Astrocyte (in vitro differentiated cells and primary cell): ENCODE results near the gene STRN3.

Experiments
- EZH2 ChIP-seq: IDR thresholded peaks from 2 replicates; pipeline ENCODE4 v1.6.1; 2012; ENCODE audit warnings: mild to moderate bottlenecking, low read length, inconsistent platforms; ENCODE audit not compliant: insufficient read depth
- TF ChIP-seq, protein P1 (sequence below): IDR thresholded peaks from 2 replicates; pipeline ENCODE4 v1.5.1; 2011; ENCODE audit warnings: low read depth, mild to moderate bottlenecking, inconsistent platforms, low read length, moderate library complexity; ENCODE audit not compliant: insufficient read depth

DNA sequence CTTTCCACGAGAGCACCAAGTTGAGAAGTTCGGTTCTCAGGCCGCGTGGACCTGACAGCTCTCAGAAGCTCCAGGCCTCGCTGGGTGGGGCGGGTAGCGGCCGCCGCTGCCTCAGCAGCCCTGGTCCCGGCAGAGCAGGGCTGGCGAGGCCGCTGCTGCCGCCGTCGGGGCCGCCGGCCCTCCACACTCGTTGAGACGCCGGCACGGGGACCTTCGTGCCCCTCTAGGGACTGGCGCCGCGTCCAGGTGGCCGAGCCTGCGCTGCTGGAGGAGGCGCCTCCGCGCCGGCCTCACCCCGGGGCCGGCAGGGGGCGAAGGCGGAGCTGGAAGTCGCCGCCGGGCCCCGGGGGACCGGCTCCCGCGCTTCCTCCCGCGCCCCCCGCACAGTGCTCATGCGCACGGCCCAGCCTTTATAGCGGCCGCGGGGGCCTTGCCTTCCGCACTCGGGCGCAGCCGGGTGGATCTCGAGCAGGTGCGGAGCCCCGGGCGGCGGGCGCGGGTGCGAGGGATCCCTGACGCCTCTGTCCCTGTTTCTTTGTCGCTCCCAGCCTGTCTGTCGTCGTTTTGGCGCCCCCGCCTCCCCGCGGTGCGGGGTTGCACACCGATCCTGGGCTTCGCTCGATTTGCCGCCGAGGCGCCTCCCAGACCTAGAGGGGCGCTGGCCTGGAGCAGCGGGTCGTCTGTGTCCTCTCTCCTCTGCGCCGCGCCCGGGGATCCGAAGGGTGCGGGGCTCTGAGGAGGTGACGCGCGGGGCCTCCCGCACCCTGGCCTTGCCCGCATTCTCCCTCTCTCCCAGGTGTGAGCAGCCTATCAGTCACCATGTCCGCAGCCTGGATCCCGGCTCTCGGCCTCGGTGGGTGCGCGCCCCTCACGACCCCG is 151.8 kb downstream of the STRN3 start, which contains the start of gene COCH:
- peak; percentile 92 for TF ChIP-seq EZH2
- TF ChIP-seq, protein P1, sequence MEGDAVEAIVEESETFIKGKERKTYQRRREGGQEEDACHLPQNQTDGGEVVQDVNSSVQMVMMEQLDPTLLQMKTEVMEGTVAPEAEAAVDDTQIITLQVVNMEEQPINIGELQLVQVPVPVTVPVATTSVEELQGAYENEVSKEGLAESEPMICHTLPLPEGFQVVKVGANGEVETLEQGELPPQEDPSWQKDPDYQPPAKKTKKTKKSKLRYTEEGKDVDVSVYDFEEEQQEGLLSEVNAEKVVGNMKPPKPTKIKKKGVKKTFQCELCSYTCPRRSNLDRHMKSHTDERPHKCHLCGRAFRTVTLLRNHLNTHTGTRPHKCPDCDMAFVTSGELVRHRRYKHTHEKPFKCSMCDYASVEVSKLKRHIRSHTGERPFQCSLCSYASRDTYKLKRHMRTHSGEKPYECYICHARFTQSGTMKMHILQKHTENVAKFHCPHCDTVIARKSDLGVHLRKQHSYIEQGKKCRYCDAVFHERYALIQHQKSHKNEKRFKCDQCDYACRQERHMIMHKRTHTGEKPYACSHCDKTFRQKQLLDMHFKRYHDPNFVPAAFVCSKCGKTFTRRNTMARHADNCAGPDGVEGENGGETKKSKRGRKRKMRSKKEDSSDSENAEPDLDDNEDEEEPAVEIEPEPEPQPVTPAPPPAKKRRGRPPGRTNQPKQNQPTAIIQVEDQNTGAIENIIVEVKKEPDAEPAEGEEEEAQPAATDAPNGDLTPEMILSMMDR = no peak
